Activated T-helper 17 cell treated with anti-CD3 and anti-CD28 coated beads, Interleukin-2, amount 50 U/mL, for 72 hours (primary cell): ENCODE results near the gene PARPBP. TPM values are rescaled to one million over a fixed set of nuclear protein-coding genes. Genes with fewer than 3 reads are reported as not detected.
"Not testable (repeated sequence)": the region's sequence is repeated elsewhere in the genome, so short reads cannot be mapped to it uniquely, and the experiment has no call there.

Experiments used
- ATAC-seq: fragments of 150-1000 bp; cut with Tn5 transposase; replicated peaks from 2 replicates; pipeline ENCODE4 v1.10.0; 2021; ENCODE audit warnings: mild to moderate bottlenecking, moderate library complexity
- H3K27ac Mint-ChIP-seq: one replicate; pipeline ENCODE4 v1.8.0; 2022; ENCODE audit warnings: mixed read lengths
- H3K27me3 Mint-ChIP-seq: one replicate; pipeline ENCODE4 v1.8.0; 2022; ENCODE audit warnings: mixed read lengths
- H3K36me3 Mint-ChIP-seq: one replicate; pipeline ENCODE4 v1.8.0; 2022; ENCODE audit warnings: low read depth, mild to moderate bottlenecking, mixed read lengths
- H3K4me1 Mint-ChIP-seq: one replicate; pipeline ENCODE4 v1.8.0; 2022; ENCODE audit warnings: mixed read lengths
- H3K4me3 Mint-ChIP-seq: one replicate; pipeline ENCODE4 v1.8.0; 2022; ENCODE audit warnings: mild to moderate bottlenecking, mixed read lengths
- H3K9me3 Mint-ChIP-seq: one replicate; pipeline ENCODE4 v1.8.0; 2022; ENCODE audit warnings: mixed read lengths
- total RNA-seq, 2 donors: library from RNA; stranded (reverse); gene quantifications; one replicate each; pipeline ENCODE4 v1.2.3, GENCODE V29; 2022

The PARPBP gene, protein sequence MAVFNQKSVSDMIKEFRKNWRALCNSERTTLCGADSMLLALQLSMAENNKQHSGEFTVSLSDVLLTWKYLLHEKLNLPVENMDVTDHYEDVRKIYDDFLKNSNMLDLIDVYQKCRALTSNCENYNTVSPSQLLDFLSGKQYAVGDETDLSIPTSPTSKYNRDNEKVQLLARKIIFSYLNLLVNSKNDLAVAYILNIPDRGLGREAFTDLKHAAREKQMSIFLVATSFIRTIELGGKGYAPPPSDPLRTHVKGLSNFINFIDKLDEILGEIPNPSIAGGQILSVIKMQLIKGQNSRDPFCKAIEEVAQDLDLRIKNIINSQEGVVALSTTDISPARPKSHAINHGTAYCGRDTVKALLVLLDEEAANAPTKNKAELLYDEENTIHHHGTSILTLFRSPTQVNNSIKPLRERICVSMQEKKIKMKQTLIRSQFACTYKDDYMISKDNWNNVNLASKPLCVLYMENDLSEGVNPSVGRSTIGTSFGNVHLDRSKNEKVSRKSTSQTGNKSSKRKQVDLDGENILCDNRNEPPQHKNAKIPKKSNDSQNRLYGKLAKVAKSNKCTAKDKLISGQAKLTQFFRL
- 10 to 100 TPM; 23.7 to 35.2 TPM for total RNA-seq

DNA sequence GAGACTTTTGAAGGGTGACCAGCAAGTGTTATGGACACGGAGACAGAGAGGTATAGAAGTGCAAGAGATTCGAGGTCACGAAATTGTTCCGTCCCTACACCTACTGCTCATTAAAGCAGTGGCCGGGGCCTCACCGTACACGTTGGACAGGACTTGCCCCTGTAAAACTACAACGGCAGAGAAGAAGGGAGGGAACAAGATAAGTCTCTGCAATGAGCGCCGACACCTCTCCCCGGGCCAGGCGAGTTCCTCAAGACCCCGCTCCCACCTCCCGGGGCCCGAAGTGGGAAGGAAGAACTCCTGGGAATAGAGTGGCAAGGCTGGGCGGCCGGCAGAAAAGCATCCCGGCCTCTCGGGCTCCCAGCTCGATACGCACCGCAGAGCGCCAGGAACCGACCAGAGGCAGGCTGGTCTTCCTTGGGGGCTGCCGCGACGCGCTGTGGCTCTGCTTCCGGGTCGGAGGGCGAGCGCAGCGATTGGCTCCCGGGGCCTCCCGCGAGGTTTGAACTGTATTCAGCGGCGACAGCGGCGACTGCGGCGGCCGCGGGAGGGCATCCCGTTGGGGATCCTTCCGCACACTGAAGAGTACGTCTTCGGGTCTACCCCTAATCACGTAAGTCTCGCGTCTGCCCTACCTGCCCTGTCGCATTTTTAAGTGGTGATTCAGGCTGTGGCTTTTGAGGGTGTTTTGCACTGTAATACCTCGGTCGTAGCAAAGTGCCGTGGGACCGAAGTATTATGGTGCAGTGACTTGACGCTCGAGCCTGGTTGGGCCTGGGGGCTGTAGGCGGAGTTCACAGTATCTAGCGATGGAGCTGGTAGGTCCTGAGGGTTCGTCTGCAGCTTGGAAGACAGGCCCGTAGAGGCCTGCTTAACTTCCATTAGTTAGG is at the start of gene PARPBP, which contains the start of gene NUP37:
Gene PARPBP (plus strand): TSS at position 510 of the 890 bp plus-strand sequence. CDS start 3,706 bp downstream, outside the sequence.
Gene NUP37 (minus strand): TSS at position 441 of the 890 bp plus-strand sequence. CDS start 1,596 bp downstream, outside the sequence.
- ATAC-seq, result peak; percentile 94

GRCh38 chr12:102072092-102072491 is 47.9 kb upstream of the PARPBP start:
- peaks cover 35% of the 10 kb centered on the region for H3K36me3 Mint-ChIP-seq
- H3K27ac Mint-ChIP-seq, H3K27me3 Mint-ChIP-seq, H3K4me3 Mint-ChIP-seq, H3K4me1 Mint-ChIP-seq, H3K9me3 Mint-ChIP-seq, ATAC-seq: not testable (repeated sequence)

More for the DNA sequence above, at the start of gene PARPBP, which contains the start of gene NUP37:
- peak within 1 kb of the TSS; percentile 88 for H3K27ac Mint-ChIP-seq
- peaks cover 40% of the 10 kb centered on the region for H3K36me3 Mint-ChIP-seq
- H3K9me3 Mint-ChIP-seq, result no peaks in the 10 kb centered on the region
- no peaks in the 10 kb centered on the region for H3K27me3 Mint-ChIP-seq
- peak within 1 kb of the TSS; percentile 91 for H3K4me3 Mint-ChIP-seq
- peaks cover 9% of the 10 kb centered on the region for H3K4me1 Mint-ChIP-seq

GRCh38 chr12:102080842-102081241 is 39.1 kb upstream of the PARPBP start:
- H3K36me3 Mint-ChIP-seq, result peaks cover 97% of the 10 kb centered on the region
- no peak overlapping the region for H3K27ac Mint-ChIP-seq
- no peaks in the 10 kb centered on the region for H3K27me3 Mint-ChIP-seq
- no peak for ATAC-seq
- no peaks in the 10 kb centered on the region for H3K4me1 Mint-ChIP-seq
- no peaks in the 10 kb centered on the region for H3K9me3 Mint-ChIP-seq
- H3K4me3 Mint-ChIP-seq, result no peak overlapping the region

- peaks cover 29% of the 10 kb centered on the region for H3K36me3 Mint-ChIP-seq
- H3K4me1 Mint-ChIP-seq, ATAC-seq, H3K4me3 Mint-ChIP-seq, H3K9me3 Mint-ChIP-seq, H3K27me3 Mint-ChIP-seq, H3K27ac Mint-ChIP-seq: not testable (repeated sequence)
Observed at GRCh38 chr12:102089228-102089835, 30.7 kb upstream of the PARPBP start.

- peaks cover 45% of the 10 kb centered on the region for H3K36me3 Mint-ChIP-seq
- no peaks in the 10 kb centered on the region for H3K9me3 Mint-ChIP-seq
- ATAC-seq, result no peak
- no peaks in the 10 kb centered on the region for H3K27me3 Mint-ChIP-seq
- no peaks in the 10 kb centered on the region for H3K4me1 Mint-ChIP-seq
- H3K4me3 Mint-ChIP-seq, result no peak overlapping the region
- no peak overlapping the region for H3K27ac Mint-ChIP-seq
Observed at GRCh38 chr12:102093319-102093718, 26.7 kb upstream of the PARPBP start.

DNA sequence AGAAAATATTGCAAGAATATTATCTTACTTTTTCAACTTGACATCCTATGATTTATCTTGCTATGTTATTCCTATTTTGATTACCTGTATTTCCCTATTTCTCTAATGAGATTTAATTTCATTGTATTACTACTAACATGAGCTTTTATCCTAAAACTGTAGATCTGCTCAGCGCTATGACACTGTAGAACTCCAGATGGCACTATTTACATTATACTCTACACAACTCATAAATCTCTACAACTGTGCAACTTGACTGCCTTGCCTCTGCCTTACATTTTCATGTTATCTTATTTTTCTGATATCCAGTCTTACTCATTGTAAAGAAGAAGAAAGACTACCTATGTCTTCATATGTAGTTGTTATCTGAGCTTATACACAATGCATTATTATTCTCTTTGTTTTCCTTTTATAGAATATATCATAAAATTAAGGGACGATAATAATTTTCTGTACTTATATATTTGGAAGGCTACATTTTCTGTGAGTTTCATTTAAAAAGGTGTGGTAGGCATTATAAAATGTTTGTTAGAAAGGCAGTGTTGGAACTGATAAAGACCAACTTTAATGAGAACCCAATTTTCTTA is 24.2 kb upstream of the PARPBP start:
- Mint-ChIP-seq H3K9me3 (no peaks in the 10 kb centered on the region), H3K4me1 (peaks cover 3% of the 10 kb centered on the region), H3K27me3 (no peaks in the 10 kb centered on the region), H3K36me3 (peaks cover 54% of the 10 kb centered on the region), H3K4me3 (no peak overlapping the region), H3K27ac (no peak overlapping the region)
- ATAC-seq, result no peak

- peaks cover 58% of the 10 kb centered on the region for H3K36me3 Mint-ChIP-seq
- H3K27me3 Mint-ChIP-seq, result no peaks in the 10 kb centered on the region
- H3K4me1 Mint-ChIP-seq, result peaks cover 3% of the 10 kb centered on the region
- no peak overlapping the region for H3K4me3 Mint-ChIP-seq
- no peak overlapping the region for H3K27ac Mint-ChIP-seq
- no peak for ATAC-seq
- no peaks in the 10 kb centered on the region for H3K9me3 Mint-ChIP-seq
Observed at GRCh38 chr12:102096855-102097254, 23.1 kb upstream of the PARPBP start.

GRCh38 chr12:102106905-102107304 is 13.1 kb upstream of the PARPBP start:
- no peak for ATAC-seq
- peaks cover 5% of the 10 kb centered on the region for H3K4me1 Mint-ChIP-seq
- peaks cover 95% of the 10 kb centered on the region for H3K36me3 Mint-ChIP-seq
- H3K9me3 Mint-ChIP-seq, result no peaks in the 10 kb centered on the region
- no peak overlapping the region for H3K27ac Mint-ChIP-seq
- H3K4me3 Mint-ChIP-seq, result no peak overlapping the region
- H3K27me3 Mint-ChIP-seq, result no peaks in the 10 kb centered on the region

DNA sequence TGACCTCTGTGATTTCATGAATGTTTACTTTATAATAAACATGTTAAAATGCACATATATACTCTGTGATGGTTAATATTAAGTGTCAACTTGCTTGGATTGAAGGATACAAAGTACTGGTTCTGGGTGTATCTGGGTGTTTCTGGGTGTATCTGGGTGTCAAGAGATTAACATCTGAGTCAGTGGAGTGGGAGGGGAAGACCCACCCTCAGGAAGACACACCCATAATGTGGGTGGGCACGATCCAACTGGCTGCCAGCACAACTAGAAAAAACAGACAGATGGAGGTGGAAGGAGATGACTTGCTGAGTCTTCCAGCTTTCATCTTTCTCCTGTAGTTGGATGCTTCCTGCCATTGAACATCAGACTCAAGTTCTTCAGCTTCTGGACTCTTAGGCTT is 12.0 kb upstream of the PARPBP start:
- Mint-ChIP-seq H3K27me3 (no peaks in the 10 kb centered on the region), H3K27ac (no peak overlapping the region), H3K4me1 (peaks cover 5% of the 10 kb centered on the region), H3K4me3 (no peak overlapping the region), H3K36me3 (peaks cover 97% of the 10 kb centered on the region), H3K9me3 (no peaks in the 10 kb centered on the region)
- peak; percentile 23 for ATAC-seq

DNA sequence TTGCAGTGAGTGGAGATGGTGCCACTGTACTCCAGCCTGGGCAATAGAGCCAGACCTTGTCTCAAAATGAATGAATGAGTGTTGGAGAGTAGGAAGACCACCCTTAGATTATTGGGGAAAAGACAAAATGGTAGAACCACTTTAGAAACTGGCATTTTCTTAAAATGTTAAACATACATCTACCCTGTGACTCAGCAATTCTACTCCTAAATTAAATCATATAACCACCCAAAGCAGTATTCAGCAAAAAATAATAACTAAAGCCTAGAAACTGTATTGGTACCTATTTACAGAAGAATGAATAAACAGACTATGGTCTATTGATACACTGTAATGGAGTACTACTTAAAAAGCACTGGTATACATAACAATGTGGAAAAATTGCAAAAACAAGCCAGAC is 9.2 kb upstream of the PARPBP start:
- no peak overlapping the region for H3K27ac Mint-ChIP-seq
- H3K27me3 Mint-ChIP-seq, result no peaks in the 10 kb centered on the region
- peaks cover 93% of the 10 kb centered on the region for H3K36me3 Mint-ChIP-seq
- no peak for ATAC-seq
- no peaks in the 10 kb centered on the region for H3K9me3 Mint-ChIP-seq
- H3K4me3 Mint-ChIP-seq, result no peak overlapping the region
- peaks cover 5% of the 10 kb centered on the region for H3K4me1 Mint-ChIP-seq

DNA sequence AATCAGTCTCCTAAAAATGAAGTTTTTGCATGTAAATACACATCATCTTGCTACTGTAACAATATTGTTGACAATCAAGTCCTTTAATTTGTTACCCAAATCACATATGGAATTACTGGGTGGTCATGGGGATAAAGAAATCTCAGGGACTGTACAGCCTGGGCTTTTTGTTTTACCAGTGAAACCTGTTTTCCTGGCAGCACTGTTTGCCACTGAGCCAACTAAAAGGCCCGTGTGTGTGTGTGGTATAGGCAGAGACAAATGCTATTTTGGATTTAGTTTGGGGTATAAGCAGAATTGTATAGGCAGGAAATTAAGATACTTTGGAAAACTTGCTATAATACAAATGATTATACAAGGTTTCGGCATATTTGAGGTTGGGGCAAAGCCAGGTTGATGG is 5.8 kb upstream of the PARPBP start:
- Mint-ChIP-seq H3K27me3 (no peaks in the 10 kb centered on the region), H3K36me3 (peaks cover 85% of the 10 kb centered on the region), H3K9me3 (no peaks in the 10 kb centered on the region), H3K27ac (no peak overlapping the region), H3K4me3 (no peak overlapping the region), H3K4me1 (peaks cover 5% of the 10 kb centered on the region)
- no peak for ATAC-seq

DNA sequence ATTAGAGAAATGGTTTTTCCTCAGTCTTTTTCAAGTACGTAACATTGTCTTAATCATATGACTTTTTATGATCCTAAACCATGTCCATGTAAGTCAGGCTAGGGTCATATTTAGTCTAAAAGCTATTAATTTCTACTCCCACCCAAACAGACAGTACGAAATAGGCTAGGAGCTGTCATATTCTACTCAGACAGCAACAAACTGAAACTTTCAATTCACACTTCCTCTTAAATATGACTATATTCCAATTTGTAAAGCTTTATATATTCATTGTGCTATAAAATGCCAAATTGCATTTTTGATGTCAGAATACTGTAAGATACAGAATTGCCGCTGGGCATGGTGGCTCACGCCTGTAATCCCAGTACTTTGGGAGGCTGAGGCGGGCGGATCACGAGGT is 3.6 kb upstream of the PARPBP start:
- Mint-ChIP-seq H3K9me3 (no peaks in the 10 kb centered on the region), H3K36me3 (peaks cover 63% of the 10 kb centered on the region), H3K27ac (no peak overlapping the region), H3K4me1 (peaks cover 9% of the 10 kb centered on the region), H3K27me3 (no peaks in the 10 kb centered on the region), H3K4me3 (no peak overlapping the region)
- no peak for ATAC-seq

DNA sequence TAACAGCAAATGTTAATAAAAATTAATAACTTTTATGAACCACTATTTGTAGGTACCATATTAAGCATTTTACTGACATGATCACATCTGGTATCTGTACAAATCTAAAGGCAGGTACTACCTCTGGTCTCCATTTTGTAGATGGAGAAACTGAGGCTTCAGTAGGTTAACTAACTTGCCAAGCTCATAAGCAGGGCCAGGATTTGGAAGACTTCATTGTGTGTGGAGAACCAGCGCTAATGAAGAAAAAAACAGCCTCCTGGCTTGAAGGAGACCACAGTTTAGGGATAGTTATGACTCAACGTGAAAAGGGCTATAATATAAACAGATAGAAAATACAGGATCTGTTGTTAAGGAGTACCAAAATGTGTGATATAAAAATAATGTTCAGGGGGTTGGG is 1.1 kb upstream of the PARPBP start:
- Mint-ChIP-seq H3K27ac (peak overlapping the region; percentile 88), H3K4me1 (peaks cover 9% of the 10 kb centered on the region), H3K27me3 (no peaks in the 10 kb centered on the region), H3K4me3 (peak overlapping the region; percentile 91), H3K36me3 (peaks cover 43% of the 10 kb centered on the region), H3K9me3 (no peaks in the 10 kb centered on the region)
- no peak for ATAC-seq

DNA sequence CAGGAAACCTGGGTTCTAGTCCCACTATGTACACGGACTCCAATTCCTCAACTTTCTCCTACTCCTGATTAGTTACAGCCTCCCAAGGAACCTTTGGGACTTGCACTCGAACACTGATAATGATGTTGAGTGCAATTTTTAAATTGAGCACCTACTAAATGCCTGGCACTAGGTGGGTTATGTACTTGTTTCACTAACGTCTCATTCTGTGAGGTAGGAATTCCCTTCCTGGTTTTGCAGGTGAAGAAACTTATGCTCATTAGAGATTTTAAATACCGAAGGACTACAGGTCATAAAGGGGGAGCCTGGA is 536 bp downstream of the PARPBP start:
- Mint-ChIP-seq H3K36me3 (peaks cover 39% of the 10 kb centered on the region), H3K9me3 (no peaks in the 10 kb centered on the region), H3K4me1 (peaks cover 9% of the 10 kb centered on the region), H3K27ac (peak overlapping the region; percentile 88), H3K27me3 (no peaks in the 10 kb centered on the region), H3K4me3 (peak overlapping the region; percentile 91)
- no peak for ATAC-seq
